Right ventricle myocardium inferior (tissue), 1 donor: Measurements from ENCODE around the gene KCTD19. TPM values are rescaled to one million over a fixed set of nuclear protein-coding genes. Genes with fewer than 3 reads are reported as not detected.
"Not testable (repeated sequence)": the region's sequence is repeated elsewhere in the genome, so short reads cannot be mapped to it uniquely, and the experiment has no call there.

Experiments
- ATAC-seq: fragments of 200-7000 bp; cut with Tn5 transposase; one replicate; pipeline ENCODE4 v1.9.1; 2020; ENCODE audit warnings: mild to moderate bottlenecking, moderate library complexity
- DNase-seq: peaks from one replicate; pipeline ENCODE4 v3.0.0; 2021; ENCODE audit errors: missing footprints
- intact Hi-C: fragments of 100-400 bp; cut with DNase I; formaldehyde crosslinking; loops from one replicate; pipeline ENCODE4 v1.11.0; 2022
- long read RNA-seq: library from polyadenylated mRNA; unstranded; transcript quantifications from one replicate; pipeline ENCODE4 v2.0.0, GENCODE V29; 2021
- total RNA-seq: library from RNA; stranded (reverse); fragmentation: NEBNext Ultra II Directional; extraction: Animal tissue kit (Norgen Biotek cat#: 25700); gene quantifications from one replicate; pipeline ENCODE4 v1.2.1, GENCODE V29; 2021
- donor health status: DM: no; HTN: yes; CAD: no; lungs with severe emphysema.

KCTD19 gene
- total RNA-seq: not detected
- long read RNA-seq: 0 reads

GRCh38 chr16:67326472-67327309 is at the start of gene KCTD19, which contains the start of gene LRRC36:
Gene KCTD19 (minus strand): TSS chr16:67326741. CDS start chr16:67326707, 34 bp downstream.
Gene LRRC36 (plus strand): TSS chr16:67326815. CDS start chr16:67326863, 48 bp downstream.
- DNase-seq (no peak), ATAC-seq (peak; percentile 28)
- intact Hi-C loops: no loop called here

DNA sequence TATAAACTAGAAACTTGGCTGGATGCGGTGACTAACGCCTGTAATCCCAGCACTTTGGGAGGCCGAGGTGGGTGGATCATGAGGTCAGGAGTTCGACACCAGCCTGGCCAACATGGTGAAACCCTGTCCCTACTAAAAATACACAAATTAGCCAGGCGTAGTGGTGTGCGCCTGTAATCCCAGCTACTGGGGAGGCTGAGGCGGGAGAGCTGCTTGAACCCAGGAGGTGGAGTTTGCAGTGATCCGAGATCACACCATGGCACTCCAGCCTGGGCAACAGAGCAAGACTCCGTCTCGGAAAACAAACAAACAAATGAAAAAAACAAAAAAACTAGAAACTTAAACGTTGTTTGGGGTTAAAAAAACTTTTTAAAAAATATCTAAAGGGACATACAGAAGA is 49.5 kb upstream of the KCTD19 start:
- ATAC-seq, intact Hi-C loops: not testable (repeated sequence)

GRCh38 chr16:67372664-67373063 is 46.1 kb upstream of the KCTD19 start:
- DNase-seq (no peak), ATAC-seq (no peak)
- intact Hi-C loops: no loop called here

More for the DNA sequence above, 49.5 kb upstream of the KCTD19 start:
- DNase-seq: not testable (repeated sequence)

DNA sequence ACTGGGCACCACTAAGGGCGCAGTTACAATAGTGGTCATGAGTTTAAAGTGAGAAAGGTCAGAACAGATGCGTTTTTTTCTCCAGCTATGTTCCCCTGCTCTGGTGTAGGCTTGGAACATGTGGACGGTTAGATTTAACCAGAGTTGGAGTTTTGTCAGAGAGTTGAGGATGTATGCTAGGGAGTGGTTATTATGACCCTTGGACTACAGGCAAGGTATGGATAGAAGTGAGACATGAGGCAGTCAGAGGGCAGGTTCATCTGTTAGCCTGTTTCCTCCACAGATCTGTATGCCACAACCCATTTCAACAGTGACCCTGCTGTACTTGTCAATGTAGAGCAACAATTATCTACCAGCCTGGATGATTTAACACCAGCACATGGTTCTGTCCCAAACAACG is 44.1 kb upstream of the KCTD19 start:
- DNase-seq: no peak
- ATAC-seq: no peak
- intact Hi-C loops: no loop called here

GRCh38 chr16:67364600-67365235 is 38.2 kb upstream of the KCTD19 start:
- intact Hi-C loops: no loop called here
- no peak for DNase-seq
- no peak for ATAC-seq

DNA sequence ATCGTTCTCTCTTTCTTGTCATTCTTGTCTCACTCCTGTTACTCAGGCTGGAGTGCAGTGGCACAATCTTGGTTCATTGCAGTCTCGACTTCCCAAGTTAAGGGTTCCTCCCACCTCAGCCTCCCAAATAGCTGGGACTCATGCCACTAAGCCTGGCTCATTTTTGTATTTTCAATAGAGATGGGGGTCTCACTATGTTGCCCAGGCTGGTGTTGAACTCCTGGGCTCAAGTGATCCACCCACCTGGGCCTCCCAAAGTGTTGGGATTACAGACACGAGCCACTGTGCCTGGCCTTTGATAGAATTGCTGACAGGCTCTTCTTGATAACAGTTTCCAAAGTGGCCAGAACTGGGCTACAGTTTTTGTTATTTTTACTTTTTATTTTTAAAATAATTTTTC is 34.5 kb upstream of the KCTD19 start:
- no peak for DNase-seq
- ATAC-seq: no peak
- intact Hi-C loops: no loop called here

GRCh38 chr16:67359540-67360269 is 33.2 kb upstream of the KCTD19 start:
- DNase-seq, intact Hi-C loops, ATAC-seq: not testable (repeated sequence)

DNA sequence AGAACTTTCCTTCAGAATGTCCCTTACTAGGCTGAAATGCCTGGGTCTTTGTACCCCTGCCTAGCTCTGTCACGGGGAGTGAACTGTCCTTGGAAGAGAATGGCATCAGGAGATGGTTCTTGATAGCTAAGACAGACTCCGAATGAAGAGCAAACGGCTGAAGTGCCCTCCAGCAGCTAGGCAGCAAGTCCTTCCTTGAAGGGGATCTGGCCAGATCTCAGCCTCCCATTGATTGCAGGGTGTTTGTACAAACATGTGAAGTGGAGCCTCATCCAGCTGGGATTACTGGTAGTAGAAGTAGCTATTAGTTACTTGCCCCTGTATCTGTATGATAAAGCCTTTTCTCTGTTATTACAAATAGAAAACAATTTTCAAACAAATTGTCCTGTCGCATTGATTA is 31.0 kb upstream of the KCTD19 start:
- no peak for DNase-seq
- no peak for ATAC-seq
- intact Hi-C loops: no loop called here

GRCh38 chr16:67356396-67356795 is 29.9 kb upstream of the KCTD19 start:
- DNase-seq (no peak), ATAC-seq (no peak)
- intact Hi-C loops: no loop called here

DNA sequence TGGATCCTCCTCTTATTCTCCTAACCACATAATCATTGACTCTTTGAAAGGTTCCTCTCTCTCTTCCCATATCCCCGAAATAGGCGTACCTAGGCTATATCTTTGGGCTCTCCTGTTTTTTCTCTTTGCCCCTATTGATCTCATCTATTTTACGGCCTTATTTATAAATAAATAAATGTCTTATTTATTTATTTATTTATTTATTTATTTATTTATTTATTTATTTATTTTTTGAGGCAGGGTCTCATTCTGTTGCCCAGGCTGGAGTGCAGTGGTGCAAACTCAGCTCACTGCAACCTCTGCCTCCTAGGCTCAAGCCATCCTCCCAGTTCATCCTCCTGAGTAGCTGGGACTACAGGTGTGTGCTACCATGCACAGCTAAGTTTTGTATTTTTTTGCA is 25.9 kb upstream of the KCTD19 start:
- ATAC-seq, DNase-seq, intact Hi-C loops: not testable (repeated sequence)

GRCh38 chr16:67350324-67350723 is 23.8 kb upstream of the KCTD19 start:
- ATAC-seq: no peak
- intact Hi-C loops: no loop called here
- DNase-seq: no peak

DNA sequence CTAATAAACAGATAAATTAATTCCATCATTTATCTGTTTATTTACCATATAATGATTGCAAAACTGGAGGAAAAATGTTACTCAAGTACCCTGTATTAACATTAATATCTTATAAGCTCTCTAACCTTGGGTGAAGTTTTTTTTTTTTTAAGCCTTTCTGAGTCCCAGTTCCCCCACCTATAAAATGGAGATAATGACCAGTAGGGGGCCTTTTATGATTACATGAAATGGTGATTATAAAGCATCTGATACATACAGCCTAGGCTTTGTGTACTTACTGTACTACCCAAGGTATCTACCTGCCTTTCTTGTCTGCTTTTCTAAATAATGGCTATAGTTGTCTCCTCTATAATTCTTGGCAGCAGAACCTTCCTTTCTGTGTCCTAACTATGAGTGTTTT is 22.6 kb upstream of the KCTD19 start:
- DNase-seq (no peak), ATAC-seq (no peak)
- intact Hi-C loops: no loop called here

DNA sequence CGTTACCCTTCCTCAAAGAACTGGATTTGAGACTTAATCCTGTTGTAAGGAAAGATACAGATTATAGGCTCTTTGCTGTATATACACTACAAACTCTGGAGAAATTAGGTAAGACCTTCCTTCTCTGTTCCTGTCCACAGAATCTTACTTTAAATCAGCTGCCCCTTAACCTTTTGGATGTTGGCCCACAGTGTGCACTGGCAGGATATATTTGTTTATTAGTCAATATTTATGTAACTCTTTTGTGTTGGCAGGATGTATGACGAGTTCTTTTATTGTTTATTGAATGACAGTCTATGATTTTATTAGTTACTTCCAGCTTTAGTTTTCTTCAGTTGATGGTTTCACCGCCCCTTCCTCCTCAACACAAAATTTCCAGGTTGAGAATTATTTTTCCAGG is 19.8 kb upstream of the KCTD19 start:
- DNase-seq: no peak
- intact Hi-C loops: no loop called here
- no peak for ATAC-seq

- intact Hi-C loops: no loop called here
- DNase-seq (no peak), ATAC-seq (no peak)
Observed at GRCh38 chr16:67345401-67345800, 18.9 kb upstream of the KCTD19 start.

DNA sequence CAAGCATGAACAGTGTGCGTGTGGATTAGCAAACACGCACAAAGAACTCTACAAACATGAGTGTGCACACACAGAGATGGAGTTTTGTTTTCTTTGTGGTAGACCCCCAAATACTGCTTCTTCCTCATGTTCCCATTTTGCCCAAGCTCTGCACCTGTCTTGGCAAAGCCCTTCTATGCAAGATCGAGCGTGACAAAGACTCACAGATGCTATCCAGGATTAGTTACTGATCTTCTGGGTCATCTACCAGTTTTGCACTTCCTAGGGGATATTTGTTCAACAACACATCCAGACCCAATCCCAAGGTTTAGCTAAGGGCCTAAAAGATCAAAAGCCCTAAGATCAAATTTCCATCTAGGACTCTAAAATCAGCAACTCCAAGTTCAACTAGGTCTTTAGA is 16.1 kb upstream of the KCTD19 start:
- ATAC-seq (no peak), DNase-seq (no peak)
- intact Hi-C loops: no loop called here

GRCh38 chr16:67341250-67341649 is 14.7 kb upstream of the KCTD19 start:
- intact Hi-C loops: no loop called here
- DNase-seq: no peak
- ATAC-seq: no peak

DNA sequence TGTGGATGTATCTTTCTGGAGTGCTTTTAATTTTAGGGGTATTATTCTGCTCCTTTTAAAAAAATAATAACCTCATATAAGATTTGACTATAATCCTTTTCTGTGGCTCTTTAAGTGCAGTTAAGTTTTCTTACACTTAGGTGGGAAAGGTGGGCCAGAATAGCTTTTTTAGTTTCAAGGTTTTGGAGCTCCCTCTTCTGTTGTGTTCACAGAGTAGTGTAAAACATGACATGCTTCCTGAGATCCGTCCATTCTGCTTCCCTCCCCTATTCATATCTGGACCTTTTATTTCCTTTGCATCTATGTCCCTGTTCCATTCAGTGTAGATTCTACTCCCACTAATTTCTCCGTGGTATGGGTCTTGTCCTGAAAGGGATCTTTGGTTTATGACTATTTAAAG is 12.9 kb upstream of the KCTD19 start:
- no peak for DNase-seq
- no peak for ATAC-seq
- intact Hi-C loops: no loop called here

DNA sequence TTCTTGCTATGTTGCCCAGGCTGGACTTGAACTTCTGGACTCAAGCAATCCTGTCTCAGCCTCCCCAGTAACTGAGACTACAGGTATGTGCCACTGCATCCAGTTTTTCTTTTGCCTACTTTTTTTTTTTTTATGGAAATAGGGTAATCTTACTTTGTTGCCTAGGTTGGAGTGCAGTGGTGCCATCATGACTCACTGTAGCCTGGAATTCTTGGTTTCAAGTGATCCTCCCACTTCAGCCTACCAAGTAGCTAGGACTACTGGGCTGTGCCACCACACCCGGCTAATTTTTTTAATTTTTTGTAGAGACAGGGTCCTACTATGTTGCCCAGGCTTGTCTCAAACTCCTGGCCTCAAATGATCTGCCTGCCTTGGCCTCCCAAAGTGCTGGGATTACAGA is 10.1 kb upstream of the KCTD19 start:
- ATAC-seq (no peak), DNase-seq (no peak)

GRCh38 chr16:67336116-67336515 is 9.6 kb upstream of the KCTD19 start:
- no peak for DNase-seq
- intact Hi-C loops: no loop called here
- ATAC-seq: no peak

More for the DNA sequence above, 10.1 kb upstream of the KCTD19 start:
- intact Hi-C loops: no loop called here

- DNase-seq (no peak), ATAC-seq (no peak)
- intact Hi-C loops: no loop called here
Observed at GRCh38 chr16:67333315-67333714, 6.8 kb upstream of the KCTD19 start.
